Measurements from ENCODE around the gene CSNK1G3.

DNA sequence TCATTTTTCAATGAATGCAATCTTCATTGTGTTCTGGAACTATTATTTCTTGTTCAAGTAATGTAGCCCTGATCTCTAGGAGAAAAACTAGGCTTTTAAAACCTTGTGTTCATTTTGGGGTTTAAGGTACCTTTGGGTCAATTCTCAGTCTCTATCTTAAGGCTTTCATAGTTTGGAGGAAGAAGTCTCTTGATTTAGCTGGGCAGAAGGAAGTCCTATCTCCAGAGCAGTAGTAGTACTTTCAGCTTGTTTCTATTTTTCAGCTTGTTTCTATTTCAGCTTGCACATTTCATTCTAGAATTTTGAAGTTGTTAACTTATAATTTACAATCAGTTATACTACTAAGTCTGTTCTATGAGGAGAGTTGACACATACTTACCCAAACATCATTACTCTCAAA is 15.2 kb downstream of the CSNK1G3 start:
- TF ChIP-seq CTCF (IDR thresholded peaks at IDR 0.05) = no peak
- TF ChIP-seq POLR2A (IDR thresholded peaks at IDR 0.05) = no peak
